Activated naive CD4-positive, alpha-beta T cell treated with anti-CD3 and anti-CD28 coated beads, Interleukin-2, amount 10 ng/mL, durations not matched to agents 7 days and 5 days (primary cell): ENCODE data around the gene FOXO1.
"Not testable (repeated sequence)": the region's sequence is repeated elsewhere in the genome, so short reads cannot be mapped to it uniquely, and the experiment has no call there.

Experiments
- CTCF ChIA-PET: fragments of 350-600 bp; sonication (Branson Sonifier 250); formaldehyde crosslinking; loops from one replicate; lab custom pipeline; 2021; ENCODE audit warnings: antibody characterized with exemption; lab: Charles Lee
- DNase-seq: peaks from one replicate; pipeline ENCODE4 v3.0.0-alpha.2; 2020
- H3K27ac Mint-ChIP-seq: one replicate; pipeline ENCODE4 v1.8.0; 2021; ENCODE audit warnings: mild to moderate bottlenecking, moderate library complexity, mixed read lengths
- H3K27me3 Mint-ChIP-seq: one replicate; pipeline ENCODE4 v1.8.0; 2021; ENCODE audit warnings: mild to moderate bottlenecking, mixed read lengths
- H3K36me3 Mint-ChIP-seq: one replicate; pipeline ENCODE4 v1.8.0; 2021; ENCODE audit warnings: mixed read lengths
- H3K4me1 Mint-ChIP-seq: one replicate; pipeline ENCODE4 v1.8.0; 2021; ENCODE audit warnings: mixed read lengths
- H3K4me3 Mint-ChIP-seq: one replicate; pipeline ENCODE4 v1.8.0; 2021; ENCODE audit warnings: mild to moderate bottlenecking, moderate library complexity, mixed read lengths
- H3K9me3 Mint-ChIP-seq: one replicate; pipeline ENCODE4 v1.8.0; 2021; ENCODE audit warnings: mixed read lengths

Gene FOXO1

GRCh38 chr13:40673414-40673813 is 7.0 kb upstream of the FOXO1 start:
- Mint-ChIP-seq H3K4me1 (peaks cover 26% of the 10 kb centered on the region), H3K27ac (no peak overlapping the region), H3K4me3 (no peak overlapping the region), H3K9me3 (no peaks in the 10 kb centered on the region), H3K27me3 (no peaks in the 10 kb centered on the region), H3K36me3 (no peaks in the 10 kb centered on the region)
- no peak for DNase-seq
- CTCF ChIA-PET: interaction anchor here (1.2 to 1.6 kb wide), 2 partner anchors 9 to 104 kb away, joined by 4 read pairs; no protein-coding TSS in a partner anchor

GRCh38 chr13:40672765-40673397 is 6.4 kb upstream of the FOXO1 start:
- peaks cover 31% of the 10 kb centered on the region for H3K4me1 Mint-ChIP-seq
- H3K27me3 Mint-ChIP-seq: no peaks in the 10 kb centered on the region
- no peaks in the 10 kb centered on the region for H3K36me3 Mint-ChIP-seq
- no peak overlapping the region for H3K27ac Mint-ChIP-seq
- H3K4me3 Mint-ChIP-seq: no peak overlapping the region
- no peaks in the 10 kb centered on the region for H3K9me3 Mint-ChIP-seq
- no peak for DNase-seq
- CTCF ChIA-PET: interaction anchor here (0.8 to 1.6 kb wide), 3 partner anchors 10 to 522 kb away, joined by 4 read pairs; no protein-coding TSS in a partner anchor

- no peak for DNase-seq
- H3K4me1 Mint-ChIP-seq: peaks cover 38% of the 10 kb centered on the region
- H3K36me3 Mint-ChIP-seq: no peaks in the 10 kb centered on the region
- no peak overlapping the region for H3K4me3 Mint-ChIP-seq
- no peaks in the 10 kb centered on the region for H3K9me3 Mint-ChIP-seq
- CTCF ChIA-PET: interaction anchor here (0.8 to 1.6 kb wide), 2 partner anchors 105 to 522 kb away, joined by 4 read pairs; no protein-coding TSS in a partner anchor
- H3K27me3 Mint-ChIP-seq: no peaks in the 10 kb centered on the region
- no peak overlapping the region for H3K27ac Mint-ChIP-seq
Observed at GRCh38 chr13:40671956-40672764, 5.7 kb upstream of the FOXO1 start.

GRCh38 chr13:40670307-40670706 is 3.9 kb upstream of the FOXO1 start:
- Mint-ChIP-seq H3K9me3 (no peaks in the 10 kb centered on the region), H3K27me3 (no peaks in the 10 kb centered on the region), H3K36me3 (peaks cover 2% of the 10 kb centered on the region), H3K27ac (no peak overlapping the region), H3K4me3 (no peak overlapping the region), H3K4me1 (peaks cover 38% of the 10 kb centered on the region)
- no peak for DNase-seq
- CTCF ChIA-PET: no interaction called here

- Mint-ChIP-seq H3K27ac (peak overlapping the region; percentile 89), H3K36me3 (peaks cover 10% of the 10 kb centered on the region), H3K27me3 (no peaks in the 10 kb centered on the region), H3K4me3 (peak overlapping the region; percentile 76), H3K4me1 (peaks cover 35% of the 10 kb centered on the region), H3K9me3 (no peaks in the 10 kb centered on the region)
- peak; percentile 54 for DNase-seq
- CTCF ChIA-PET: interaction anchor here (0.8 to 1.8 kb wide), 14 partner anchors 10 to 976 kb away, joined by 3 to 16 read pairs (median 4); no protein-coding TSS in a partner anchor
Observed at GRCh38 chr13:40668335-40668734, 1.9 kb upstream of the FOXO1 start.

- Mint-ChIP-seq H3K27me3 (no peaks in the 10 kb centered on the region), H3K4me3 (peak overlapping the region; percentile 76), H3K36me3 (peaks cover 14% of the 10 kb centered on the region), H3K27ac (peak overlapping the region; percentile 89), H3K4me1 (peaks cover 34% of the 10 kb centered on the region), H3K9me3 (no peaks in the 10 kb centered on the region)
- CTCF ChIA-PET: interaction anchor here (0.8 to 1.8 kb wide), 6 partner anchors 11 to 178 kb away, joined by 3 to 16 read pairs (median 4); no protein-coding TSS in a partner anchor
- DNase-seq: peak; percentile 47
Observed at GRCh38 chr13:40667622-40667978, 1.2 kb upstream of the FOXO1 start.

GRCh38 chr13:40666933-40667621 is 636 bp upstream of the FOXO1 start:
- Mint-ChIP-seq H3K27ac (peak overlapping the region; percentile 89), H3K36me3 (peaks cover 16% of the 10 kb centered on the region), H3K27me3 (no peaks in the 10 kb centered on the region), H3K9me3 (no peaks in the 10 kb centered on the region), H3K4me1 (peaks cover 36% of the 10 kb centered on the region), H3K4me3 (peak overlapping the region; percentile 76)
- no peak for DNase-seq
- CTCF ChIA-PET: interaction anchor here (1.8 kb wide), 1 partner anchor 14 kb away, joined by 9 read pairs; no protein-coding TSS in a partner anchor

- peaks cover 23% of the 10 kb centered on the region for H3K36me3 Mint-ChIP-seq
- H3K9me3 Mint-ChIP-seq: no peaks in the 10 kb centered on the region
- DNase-seq: peak; percentile 58
- peak overlapping the region; percentile 95 for H3K27ac Mint-ChIP-seq
- H3K4me1 Mint-ChIP-seq: peaks cover 45% of the 10 kb centered on the region
- no peaks in the 10 kb centered on the region for H3K27me3 Mint-ChIP-seq
- H3K4me3 Mint-ChIP-seq: peak overlapping the region; percentile 91
- CTCF ChIA-PET: interaction anchor here (0.8 to 1.6 kb wide), 3 partner anchors 18 to 492 kb away, joined by 3 to 7 read pairs (median 3); no protein-coding TSS in a partner anchor
Observed at GRCh38 chr13:40665126-40666044, 1.1 kb downstream of the FOXO1 start.

GRCh38 chr13:40664350-40665125 is 1.9 kb downstream of the FOXO1 start:
- Mint-ChIP-seq H3K4me3 (peak overlapping the region; percentile 96), H3K4me1 (peaks cover 49% of the 10 kb centered on the region), H3K9me3 (no peaks in the 10 kb centered on the region), H3K27ac (peak overlapping the region; percentile 98), H3K27me3 (no peaks in the 10 kb centered on the region), H3K36me3 (peaks cover 28% of the 10 kb centered on the region)
- DNase-seq: peak; percentile 75
- CTCF ChIA-PET: interaction anchor here (1.6 kb wide), 1 partner anchor 17 kb away, joined by 7 read pairs; no protein-coding TSS in a partner anchor

- CTCF ChIA-PET: interaction anchor here (1.6 kb wide), 1 partner anchor 17 kb away, joined by 7 read pairs; no protein-coding TSS in a partner anchor
- Mint-ChIP-seq H3K36me3 (peaks cover 30% of the 10 kb centered on the region), H3K27ac (peak overlapping the region; percentile 98), H3K4me1 (peaks cover 49% of the 10 kb centered on the region), H3K4me3 (peak overlapping the region; percentile 96)
- H3K27me3 Mint-ChIP-seq, H3K9me3 Mint-ChIP-seq: not testable (repeated sequence)
- DNase-seq: peak; percentile 85
Observed at GRCh38 chr13:40664100-40664349, 2.4 kb downstream of the FOXO1 start.

GRCh38 chr13:40662866-40663265 is 3.6 kb downstream of the FOXO1 start:
- CTCF ChIA-PET: no interaction called here
- Mint-ChIP-seq H3K4me1 (peaks cover 48% of the 10 kb centered on the region), H3K36me3 (peaks cover 37% of the 10 kb centered on the region), H3K27ac (peak overlapping the region; percentile 98), H3K27me3 (no peaks in the 10 kb centered on the region), H3K4me3 (peak overlapping the region; percentile 96), H3K9me3 (no peaks in the 10 kb centered on the region)
- no peak for DNase-seq

GRCh38 chr13:40661875-40662665 is 4.4 kb downstream of the FOXO1 start:
- H3K27ac Mint-ChIP-seq: peak overlapping the region; percentile 98
- H3K36me3 Mint-ChIP-seq: peaks cover 37% of the 10 kb centered on the region
- peaks cover 48% of the 10 kb centered on the region for H3K4me1 Mint-ChIP-seq
- CTCF ChIA-PET: no interaction called here
- no peak for DNase-seq
- H3K4me3 Mint-ChIP-seq: peak overlapping the region; percentile 96
- H3K9me3 Mint-ChIP-seq: no peaks in the 10 kb centered on the region
- no peaks in the 10 kb centered on the region for H3K27me3 Mint-ChIP-seq
